NCI-H187 (cell line): ENCODE measurements around the gene GABRG3.
A peak's percentile ranks its signal among the peaks of the same experiment; 100 is the strongest.

Source experiments
- DNase-seq, 2 experiments: peaks; one replicate each; lab custom pipeline; 2025; lab: John Stamatoyannopoulos, UW

The GABRG3 gene

DNA sequence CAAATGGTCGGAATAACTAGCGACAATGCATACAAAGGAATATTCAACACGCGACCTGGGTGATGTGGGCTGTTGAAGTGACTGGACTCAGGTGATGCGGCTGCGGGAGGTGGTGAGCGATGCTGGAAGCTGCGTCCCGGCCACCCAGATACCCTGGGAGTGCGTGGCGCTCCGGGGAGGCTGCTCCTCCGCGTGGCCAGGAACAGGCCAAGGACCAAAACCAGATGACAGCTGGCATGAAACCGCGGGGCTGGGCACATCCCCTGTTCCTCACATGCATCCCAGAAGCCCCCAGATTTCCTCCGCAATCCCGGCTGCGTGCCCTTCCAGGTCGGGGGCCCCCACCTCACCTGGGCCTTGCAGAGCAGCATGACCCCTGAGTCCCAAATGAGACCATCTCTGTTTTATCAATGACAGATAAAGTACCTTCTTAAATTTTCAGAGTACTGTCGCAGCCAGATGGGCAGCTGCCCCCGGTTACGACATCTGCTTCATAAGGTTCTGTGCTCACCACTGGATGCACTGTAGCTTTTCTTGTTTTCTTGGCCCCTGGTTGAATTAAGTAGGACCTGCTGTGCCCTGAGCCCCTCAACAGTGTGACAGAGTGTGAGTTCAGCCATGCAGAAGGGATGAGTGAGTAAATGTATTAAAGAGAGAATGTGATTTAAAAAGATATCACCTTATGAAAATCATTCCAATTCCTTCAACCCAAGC, 278.2 kb downstream of the GABRG3 start:
- DNase-seq: no peak

- DNase-seq: no peak
Measured at GRCh38 chr15:27249760-27250109, 278.8 kb downstream of the GABRG3 start.

DNA sequence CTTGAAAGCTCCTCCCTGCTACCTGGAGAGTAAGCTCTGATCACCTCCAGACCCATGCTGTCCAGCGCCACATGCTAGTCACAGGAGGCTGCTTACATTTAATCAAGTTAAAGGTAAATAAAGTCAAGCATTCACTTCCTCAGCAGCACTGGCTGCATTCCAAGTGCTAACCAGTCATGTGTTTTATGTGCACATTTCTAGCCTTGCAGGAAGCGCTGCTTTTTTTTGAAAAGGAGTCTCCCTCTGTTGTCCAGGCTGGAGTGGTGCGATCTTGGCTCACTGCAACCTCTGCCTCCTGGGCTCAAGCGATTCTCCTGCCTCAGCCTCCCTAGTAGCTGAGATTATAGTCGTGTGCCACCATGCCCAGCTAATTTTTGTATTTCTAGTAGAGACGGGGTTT, 279.2 kb downstream of the GABRG3 start:
- no peak for DNase-seq

DNA sequence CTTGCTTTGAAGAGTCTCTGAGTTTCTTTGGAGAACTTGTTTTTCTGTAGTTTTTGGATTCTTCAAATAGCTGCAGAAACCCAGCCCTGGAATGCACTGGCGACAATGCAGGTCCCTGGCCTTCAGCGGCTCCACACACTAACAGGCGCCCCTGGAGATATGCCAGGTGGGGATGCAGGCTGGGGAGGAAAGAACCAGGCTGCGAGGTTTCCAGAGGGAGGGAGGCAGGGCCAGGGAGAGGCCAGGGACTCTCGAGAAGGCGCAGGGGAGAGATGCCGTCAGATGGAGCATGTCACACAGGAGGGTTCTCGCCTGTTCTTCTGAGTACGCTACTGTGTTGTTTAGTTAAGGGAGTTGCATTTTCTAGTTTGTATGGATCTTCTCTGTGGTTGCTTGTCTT, 283.1 kb downstream of the GABRG3 start:
- no peak for DNase-seq

DNA sequence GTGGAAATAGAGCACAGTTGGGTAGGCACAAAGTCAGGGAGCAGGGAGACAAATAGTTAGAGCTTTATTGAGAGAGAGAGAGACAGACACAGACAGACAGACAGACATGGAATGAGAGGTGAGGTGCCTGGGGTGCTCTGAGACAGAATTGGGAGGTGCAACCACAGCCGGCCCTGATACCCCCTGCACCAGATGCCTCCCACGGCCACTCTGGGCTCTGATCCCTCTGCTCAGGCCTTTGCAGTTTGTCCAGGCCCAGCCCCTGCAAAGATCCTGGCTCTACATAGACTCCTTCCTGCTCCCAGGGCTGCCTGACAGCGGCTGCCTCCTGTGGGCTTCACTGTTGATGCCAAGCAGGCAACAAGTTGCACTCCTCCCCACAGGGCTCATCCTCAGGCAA, 283.8 kb downstream of the GABRG3 start:
- no peak for DNase-seq

DNA sequence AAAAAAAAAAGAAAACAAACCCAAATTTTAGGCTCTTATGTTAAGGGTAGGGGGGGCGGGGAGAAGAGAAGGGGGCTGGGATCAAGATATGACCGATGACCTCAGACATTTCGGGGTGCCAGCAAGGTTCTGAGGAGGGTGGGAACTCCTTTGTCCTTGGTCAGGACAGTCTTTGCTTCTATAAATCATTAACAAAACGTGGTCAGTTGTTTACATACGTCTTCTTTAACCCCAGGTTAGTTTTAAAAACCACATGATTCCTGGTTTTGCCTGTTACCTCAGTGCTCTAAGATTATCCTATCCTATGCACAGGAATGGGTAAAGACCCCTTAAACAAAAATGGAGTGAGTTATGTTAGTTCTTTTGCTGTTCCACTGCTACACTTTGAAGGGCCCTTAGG, 285.5 kb downstream of the GABRG3 start:
- no peak for DNase-seq

DNA sequence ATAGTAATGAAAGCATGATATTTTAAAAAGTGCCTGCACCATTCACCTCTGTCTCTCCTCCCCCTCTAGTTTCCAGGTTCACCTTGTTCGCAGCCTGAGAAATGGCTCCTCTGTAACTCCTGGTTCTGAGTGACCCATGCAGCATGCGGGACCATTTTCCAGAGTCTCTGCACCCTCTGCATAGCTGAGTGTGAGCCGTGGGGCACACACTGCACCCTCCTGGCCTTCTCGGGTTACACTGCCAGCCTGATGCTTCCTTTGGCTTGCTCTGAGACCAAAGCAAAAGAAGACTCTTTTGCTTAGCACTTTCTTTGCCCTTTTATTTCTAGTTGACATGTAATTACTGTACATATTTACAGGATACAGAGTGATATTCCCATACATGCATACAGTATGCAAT, 287.3 kb downstream of the GABRG3 start:
- DNase-seq: no peak

- DNase-seq: peak; percentile 55 to 59
Measured at GRCh38 chr15:27260523-27260922, 289.5 kb downstream of the GABRG3 start.

DNA sequence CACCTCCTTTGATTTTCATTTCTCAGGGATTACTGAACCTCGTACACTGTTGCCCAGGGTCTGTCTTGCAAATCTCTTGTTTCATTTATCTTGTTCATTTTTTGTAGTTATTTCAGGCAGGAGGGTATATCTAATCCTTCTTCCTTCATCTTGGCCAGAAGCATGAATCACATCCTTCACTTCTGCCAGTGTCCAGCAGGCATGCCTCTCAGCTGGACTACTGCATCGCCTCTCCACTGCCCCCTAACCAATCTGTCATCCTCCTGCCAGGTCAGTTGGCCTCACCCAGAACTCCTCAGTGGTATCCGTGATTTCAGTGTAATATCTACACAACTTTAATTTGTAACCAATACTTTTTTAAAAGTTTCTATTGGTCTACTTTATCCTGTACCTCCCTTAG, 297.9 kb downstream of the GABRG3 start:
- no peak for DNase-seq

GRCh38 chr15:27271258-27271657, 300.3 kb downstream of the GABRG3 start:
- peak; percentile 87 to 96 for DNase-seq

DNA sequence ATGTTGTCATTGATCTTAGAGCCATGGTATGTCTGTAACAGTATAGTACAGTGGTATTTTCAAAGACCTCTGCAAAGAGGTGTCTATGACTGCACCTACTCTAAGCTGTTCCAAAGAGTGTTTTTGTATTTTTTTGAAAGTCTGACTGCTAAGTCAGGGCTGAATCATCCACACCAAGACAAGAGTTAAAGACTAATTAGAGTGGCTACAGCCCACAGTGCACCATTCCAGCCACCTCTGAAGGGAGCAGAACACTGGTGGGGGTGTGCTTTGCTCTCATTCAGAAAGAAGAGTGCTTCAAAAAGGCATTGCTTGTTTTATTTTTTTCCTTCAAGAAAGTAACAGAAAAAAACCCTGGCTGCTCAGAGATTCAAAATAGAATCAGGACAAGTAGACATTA, 301.4 kb downstream of the GABRG3 start:
- no peak for DNase-seq

DNA sequence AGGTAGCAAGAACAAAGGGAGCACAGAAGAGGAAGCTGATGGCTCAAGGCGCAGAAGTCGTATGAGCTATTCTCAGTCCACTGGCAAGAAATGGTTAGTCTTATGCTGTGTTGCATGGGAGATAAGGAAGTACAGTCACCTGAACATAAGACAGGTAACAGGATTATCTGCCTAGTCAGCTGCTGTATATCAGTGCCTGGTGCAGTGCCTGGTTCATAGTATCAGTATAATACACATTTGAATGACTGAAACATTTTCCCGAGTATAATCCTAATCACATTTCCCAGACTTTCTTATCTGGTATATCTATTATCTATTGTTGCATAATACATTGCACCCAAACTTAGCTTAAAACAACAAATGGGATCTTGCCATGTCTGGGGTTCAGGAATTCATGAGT, 302.5 kb downstream of the GABRG3 start:
- DNase-seq: no peak

DNA sequence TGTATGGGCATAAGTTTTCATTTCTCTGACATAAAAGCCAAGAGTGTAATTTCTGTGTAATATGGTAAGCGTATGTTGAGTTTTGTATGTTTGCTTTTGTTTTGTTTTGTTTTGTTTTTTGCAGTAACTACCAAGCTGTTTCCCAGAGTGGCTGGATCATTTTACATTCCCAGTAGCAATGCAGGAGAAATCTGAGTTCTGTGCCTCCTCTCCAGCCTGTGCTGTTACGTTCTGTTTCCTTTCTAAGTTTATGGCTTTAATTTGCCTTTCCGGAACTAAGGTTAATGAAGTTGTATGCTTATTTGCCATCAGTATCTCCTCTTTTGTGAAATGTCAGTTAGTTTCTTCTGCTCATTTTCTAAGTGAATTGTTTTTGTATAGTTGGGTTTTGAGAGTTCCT, 307.8 kb downstream of the GABRG3 start:
- DNase-seq: no peak

GRCh38 chr15:27292641-27293040, 321.7 kb downstream of the GABRG3 start:
- DNase-seq: no peak

DNA sequence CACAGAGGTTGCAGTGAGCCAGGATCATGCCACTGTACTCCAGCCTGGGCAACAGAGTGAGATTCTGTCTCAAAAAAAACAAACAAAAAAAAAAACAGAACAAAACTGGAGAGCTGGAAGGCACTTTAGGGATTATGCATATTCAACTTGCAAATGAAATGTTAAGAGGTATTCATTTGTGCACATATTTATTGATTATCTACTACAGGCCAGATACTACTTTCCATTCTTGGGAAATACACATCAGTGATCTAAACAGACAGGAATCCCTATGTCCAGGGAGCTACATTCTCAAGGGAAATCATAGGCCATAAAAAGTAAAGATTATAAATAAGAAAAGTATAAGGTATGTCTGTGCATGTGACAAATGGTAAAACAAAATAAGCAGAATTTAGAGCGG, 322.6 kb downstream of the GABRG3 start:
- DNase-seq: no peak

DNA sequence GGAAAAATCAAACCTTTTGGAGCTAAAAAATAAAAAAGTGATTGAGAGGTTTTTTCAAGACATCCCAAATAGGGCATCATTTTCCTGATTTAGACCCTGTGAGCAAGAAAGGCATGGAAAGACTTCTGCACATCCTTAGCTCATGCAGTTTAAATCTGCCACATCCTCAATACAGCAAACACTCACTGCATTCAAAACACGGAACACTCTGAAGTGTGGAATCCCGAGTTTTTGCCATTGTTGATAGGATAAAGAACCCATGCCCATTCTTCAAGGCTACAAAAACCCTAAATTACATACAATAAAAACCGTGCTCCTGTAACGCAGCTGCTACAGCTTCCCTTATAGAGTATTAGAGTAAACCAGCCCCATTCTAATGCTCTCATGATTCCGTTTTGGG, 346.8 kb downstream of the GABRG3 start:
- DNase-seq: no peak

GRCh38 chr15:27323801-27324200, 352.8 kb downstream of the GABRG3 start:
- DNase-seq: no peak

DNA sequence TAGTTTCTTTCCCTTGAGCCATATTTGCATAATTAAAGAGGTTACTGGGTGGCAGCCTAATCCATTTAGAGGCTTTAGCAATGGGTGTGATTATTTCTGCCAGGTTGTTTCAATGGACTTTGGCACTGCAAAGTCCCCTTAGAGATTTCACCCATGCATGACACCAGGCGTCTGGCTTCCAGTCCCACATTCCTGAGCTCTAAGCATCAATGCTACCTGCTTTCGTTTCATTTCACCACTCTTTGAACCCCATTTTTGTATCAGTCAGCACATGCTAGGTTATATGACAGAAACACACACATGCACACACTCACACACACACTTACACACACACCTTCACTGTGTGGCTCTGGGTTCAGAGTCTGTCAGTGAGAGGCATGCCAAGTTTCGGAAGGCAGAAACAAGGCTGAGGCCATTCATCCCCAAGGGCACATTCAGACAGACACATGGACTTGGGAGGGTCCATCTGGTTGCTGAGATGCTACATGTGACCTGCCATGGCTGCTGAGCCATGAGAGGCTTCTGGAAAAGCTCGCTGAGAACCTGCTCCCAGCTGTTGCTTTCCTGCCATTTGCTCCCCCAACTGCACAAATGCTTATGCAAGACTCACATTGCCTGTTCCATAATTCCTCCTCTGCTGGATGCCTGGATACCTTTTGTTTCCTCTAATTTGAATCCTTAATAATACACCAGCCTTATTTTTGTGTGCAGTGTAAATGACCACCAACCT, 354.1 kb downstream of the GABRG3 start:
- DNase-seq: no peak

DNA sequence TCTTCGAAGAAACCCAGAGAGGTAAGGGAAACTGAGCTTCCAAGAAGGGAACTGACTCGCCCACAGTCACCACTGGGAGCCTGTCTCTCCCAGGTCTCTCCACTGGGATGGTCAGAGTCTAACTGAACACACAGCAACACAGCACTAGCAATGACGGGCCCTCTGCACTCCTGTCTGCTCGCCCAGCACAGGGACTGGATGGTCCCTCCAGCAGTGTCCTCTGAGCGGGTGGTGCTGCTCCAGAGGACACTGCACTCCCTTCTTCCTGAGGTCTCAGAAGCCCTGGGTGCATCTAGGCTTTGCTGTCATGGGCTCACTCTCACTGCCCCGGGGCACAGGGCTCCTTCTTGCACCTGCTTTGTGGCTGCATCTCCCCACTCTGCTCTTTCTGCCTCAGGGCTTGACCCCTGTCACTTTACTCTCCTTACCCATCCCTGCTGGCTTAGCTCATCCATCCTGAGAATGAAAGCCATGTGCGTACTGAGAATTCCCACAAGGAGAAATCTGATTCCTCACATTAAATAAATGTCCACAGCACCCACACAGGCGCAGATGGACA, 356.6 kb downstream of the GABRG3 start:
- DNase-seq: no peak

DNA sequence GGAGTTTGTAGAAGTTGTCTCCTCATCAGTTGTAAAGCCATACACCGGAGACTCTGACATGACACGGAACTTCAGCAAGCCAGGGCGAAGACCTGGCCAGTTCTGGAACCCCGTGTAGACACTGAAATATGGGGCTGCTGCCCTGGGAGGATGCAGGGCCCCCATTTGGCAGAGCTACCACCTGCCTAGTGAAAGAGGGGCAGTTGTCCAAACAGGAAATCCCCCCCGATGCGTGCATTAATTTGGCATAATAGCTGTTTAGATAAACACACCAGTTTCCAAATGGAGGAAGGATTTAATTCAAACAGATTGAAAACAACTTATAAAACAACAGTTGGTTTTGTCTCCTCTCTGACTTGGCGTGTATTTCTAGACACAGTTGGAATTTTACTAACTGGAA, 357.2 kb downstream of the GABRG3 start:
- no peak for DNase-seq

DNA sequence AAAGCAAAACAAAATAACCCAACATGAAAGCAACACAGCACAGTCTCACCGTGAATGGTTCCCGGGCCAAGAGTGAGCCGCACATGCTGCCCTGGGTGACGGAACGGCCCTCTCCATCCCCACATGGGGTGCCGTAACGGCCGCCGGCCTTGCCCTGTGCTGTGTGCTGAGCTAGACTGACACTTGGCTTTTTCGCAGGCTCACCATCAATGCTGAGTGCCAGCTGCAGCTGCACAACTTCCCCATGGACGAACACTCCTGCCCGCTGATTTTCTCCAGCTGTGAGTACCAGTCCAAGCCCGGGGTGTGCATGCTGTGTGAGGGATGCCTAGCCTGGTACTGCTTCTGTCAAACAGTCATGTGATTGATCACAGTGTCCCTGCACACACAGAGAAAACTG, 357.6 kb downstream of the GABRG3 start:
- no peak for DNase-seq

- no peak for DNase-seq
Measured at GRCh38 chr15:27330326-27330725, 359.3 kb downstream of the GABRG3 start.

GRCh38 chr15:27336676-27337075, 365.7 kb downstream of the GABRG3 start:
- no peak for DNase-seq

DNA sequence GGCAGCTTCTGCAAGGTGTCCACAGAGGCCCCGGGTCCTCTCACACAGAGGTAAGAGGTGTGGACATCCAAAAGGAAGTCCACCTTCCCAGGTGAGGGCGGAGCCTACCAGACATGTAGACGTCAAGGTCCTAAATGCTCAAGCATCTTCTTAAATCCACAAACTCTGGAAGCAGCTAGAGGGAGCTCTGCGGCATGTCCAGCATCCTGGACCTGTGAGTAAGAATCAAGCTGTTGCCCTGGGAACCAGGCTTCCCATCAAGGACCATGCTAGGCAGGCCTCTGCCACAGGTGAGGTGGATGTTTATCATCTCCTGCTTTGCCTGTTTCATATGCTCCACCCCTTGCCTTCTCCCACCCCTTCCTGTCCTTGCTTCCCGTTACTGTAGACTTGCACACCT, 368.2 kb downstream of the GABRG3 start:
- DNase-seq: no peak
